Heart left ventricle (tissue), 16 donors: Measurements from ENCODE around the gene TOR3A. TPM values are rescaled to one million over a fixed set of nuclear protein-coding genes. Genes with fewer than 3 reads are reported as not detected.

ENCODE experiments used
- ATAC-seq, 4 donors: fragments of 200-7000 bp; cut with Tn5 transposase; one replicate each; pipeline ENCODE4 v1.9.1; 2020 to 2022; ENCODE audit warnings: moderate library complexity in 4 of 4, mild to moderate bottlenecking in 3 of 4, moderate number of reproducible peaks in 1 of 4
- DNase-seq, 5 donors: peaks; one replicate each; pipeline ENCODE4 v3.0.0-alpha.2; 2020
- H3K27ac ChIP-seq, 12 donors: fragments of 200-600 bp; sonication (generic) in 4 of 12; one replicate each; pipeline versions ENCODE4 v1.5.0 to v1.8.0; 2016 to 2022; ENCODE audit warnings: mild to moderate bottlenecking in 2 of 12
- H3K27me3 ChIP-seq, 9 donors: fragments of 200-600 bp; sonication (generic) in 2 of 9; one replicate each; pipeline versions ENCODE4 v1.5.1 to v1.8.0; 2016 to 2022; ENCODE audit warnings: mild to moderate bottlenecking in 3 of 9
- H3K36me3 ChIP-seq, 9 donors: fragments of 200-600 bp; sonication (generic) in 2 of 9; one replicate each; pipeline versions ENCODE4 v1.5.0 to v1.8.0; 2018 to 2022; ENCODE audit warnings: mild to moderate bottlenecking in 2 of 9
- H3K4me1 ChIP-seq, 12 donors: fragments of 200-600 bp; sonication (generic) in 4 of 12; one replicate each; pipeline versions ENCODE4 v1.5.0 to v1.8.0; 2016 to 2022; ENCODE audit warnings: mild to moderate bottlenecking in 3 of 12
- H3K4me3 ChIP-seq, 12 donors: fragments of 200-600 bp; sonication (generic) in 4 of 12; one replicate each; pipeline versions ENCODE4 v1.5.0 to v1.8.0; 2017 to 2022; ENCODE audit warnings: mild to moderate bottlenecking in 9 of 12, moderate library complexity in 4 of 12
- H3K9me3 ChIP-seq, 12 donors: fragments of 200-600 bp; sonication (generic) in 4 of 12; one replicate each; pipeline versions ENCODE4 v1.5.0 to v1.8.0; 2016 to 2022; ENCODE audit warnings: mild to moderate bottlenecking in 1 of 12
- CTCF ChIP-seq, 12 donors: fragments of 200-600 bp; sonication (generic) in 4 of 12; IDR thresholded peaks; one replicate each; pipeline versions ENCODE4 v1.5.0 to v1.8.0; 2018 to 2022; ENCODE audit warnings: antibody characterized with exemption in 12 of 12, mild to moderate bottlenecking in 5 of 12
- POLR2A ChIP-seq, 2 donors: fragments of 450-650 bp; IDR thresholded peaks; one replicate each; pipeline ENCODE4 v1.6.1; 2017; ENCODE audit warnings: antibody characterized with exemption in 2 of 2, mild to moderate bottlenecking in 2 of 2, moderate library complexity in 2 of 2
- WGBS, 4 donors: extraction: QIAGEN DNeasy Blood & Tissue Kit in 2 of 4; methylation state at CpG; one replicate each; pipeline versions ENCODE4 v1.1.5 to v1.1.7; 2013 to 2018; 5-methylcytosine and 5-hydroxymethylcytosine counted together
- intact Hi-C, 10 donors: fragments of 100-400 bp; cut with DNase I; formaldehyde crosslinking; loops; one replicate each; pipeline versions ENCODE4 v1.11.1 to v1.14.2; 2022
- polyA plus RNA-seq, 2 donors: library from polyadenylated mRNA; stranded (reverse); fragments of 200-250 nt; gene quantifications; one replicate each; pipeline ENCODE4 v1.2.3, GENCODE V29; 2013
- total RNA-seq, 9 donors: library from RNA; depleted of rRNA in 2 of 9; stranded (reverse); fragments of >200 nt in 2 of 9; fragmentation: NEBNext Ultra II Directional in 3 of 9; extraction: Animal tissue kit (Norgen Biotek cat#: 25700) in 3 of 9; gene quantifications; one replicate each; pipeline versions ENCODE4 v1.1.0 to v1.2.4, GENCODE V29; 2016 to 2023
- donor health status: ischemic (EF 13 %, LVEDD 7.1; RV severe dilation, severe dysfunction).
- donor health status: healthy with polysubstance abuse.
- donor health status: DM: no; HTN: yes; CAD: no.
- donor health status: DM: no; HTN: no; CAD: no.
- donor health status: ischemic (EF 25% LVEDD 6.9; RV normal size, moderate dysfunction).
- donor health status: ischemic (EF 25% LVEDD 5.7; RV mildly dilated, moderate dysfunction).
- donor health status: healthy.
- donor health status: DM: yes; HTN: yes; CAD: no.
- donor health status: ischemic (EF 35%, LVEDD 5.7; RV mildly dilated, moderate dysfunction).
- donor health status: nonischemic (EF 11% LVEDD 7.7; RV severe dilation, severe dysfunction).
- donor health status: DM: yes; HTN: yes; CAD: no.
- donor health status: PGD.
- donor health status: ischemic (EF 29% LVEDD 5.4; RV normal size, mild dysfunction).
- donor health status: nonischemic (EF 23%, LVEDD 6.1; RV moderate dilation, normal function).

Gene TOR3A
- total and polyA plus RNA-seq, 11 donors = 3.8 to 22.4 (median 9.9) TPM

- H3K27ac ChIP-seq = no peak overlapping the region
Observed at GRCh38 chr1:179092896-179093461, 11.1 kb downstream of the TOR3A start.

GRCh38 chr1:179094818-179095217 lies 12.9 kb downstream of the TOR3A start:
- no peaks in the 10 kb centered on the region for H3K27me3 ChIP-seq
- DNase-seq = no peak
- peaks cover 0 to 75% (median 53%) of the 10 kb centered on the region in 9 donors for H3K36me3 ChIP-seq
- H3K4me3 ChIP-seq = no peak overlapping the region
- H3K9me3 ChIP-seq = no peaks in the 10 kb centered on the region
- no peak for ATAC-seq
- peaks cover 0 to 39% (median 21%) of the 10 kb centered on the region in 12 donors for H3K4me1 ChIP-seq
- no peak for TF ChIP-seq CTCF (IDR thresholded peaks at IDR 0.05)
- intact Hi-C loops = loop anchor here in 1 of 10 donors (10.0 kb wide), 1 partner anchor 200 kb away; the partner anchor contains the start of gene SOAT1
- peak overlapping the region in 2 of 12 donors; percentile 0 to 21 for H3K27ac ChIP-seq
- WGBS, 4 donors = 56 to 77% (median 63%) methylated on average over 4 to 5 of the region's 5 CpGs

More at GRCh38 chr1:179092896-179093461, 11.1 kb downstream of the TOR3A start:
- no peak for TF ChIP-seq CTCF (IDR thresholded peaks at IDR 0.05)
- TF ChIP-seq POLR2A (IDR thresholded peaks at IDR 0.05) = no peak
- no peaks in the 10 kb centered on the region for H3K9me3 ChIP-seq
- DNase-seq (no peak), ATAC-seq (no peak)
- intact Hi-C loops = loop anchor here in 1 of 10 donors (10.0 kb wide), 1 partner anchor 202 kb away; the partner anchor contains the start of gene SOAT1
- H3K4me3 ChIP-seq = no peak overlapping the region
- H3K4me1 ChIP-seq = peaks cover 0 to 42% (median 23%) of the 10 kb centered on the region in 12 donors
- no peaks in the 10 kb centered on the region for H3K27me3 ChIP-seq
- peaks cover 0 to 86% (median 61%) of the 10 kb centered on the region in 9 donors for H3K36me3 ChIP-seq
- WGBS, 4 donors = 88 to 96% (median 95%) methylated on average over 9 of the region's 9 CpGs

GRCh38 chr1:179095377-179095776 lies 13.5 kb downstream of the TOR3A start:
- no peak overlapping the region for H3K4me3 ChIP-seq
- peaks cover 0 to 80% (median 53%) of the 10 kb centered on the region in 9 donors for H3K36me3 ChIP-seq
- no peak for TF ChIP-seq CTCF (IDR thresholded peaks at IDR 0.05)
- no peak for TF ChIP-seq POLR2A (IDR thresholded peaks at IDR 0.05)
- no peak for ATAC-seq
- H3K27ac ChIP-seq = peak overlapping the region in 3 of 12 donors; percentile 0 to 34 (median 21)
- intact Hi-C loops = loop anchor here in 1 of 10 donors (10.0 kb wide), 1 partner anchor 199 kb away; the partner anchor contains the start of gene SOAT1
- H3K27me3 ChIP-seq = no peaks in the 10 kb centered on the region
- WGBS, 4 donors = 81 to 87% (median 82%) methylated on average over 4 of the region's 4 CpGs
- no peaks in the 10 kb centered on the region for H3K9me3 ChIP-seq
- no peak for DNase-seq
- peaks cover 0 to 34% (median 18%) of the 10 kb centered on the region in 12 donors for H3K4me1 ChIP-seq

- Histone ChIP-seq H3K4me3 (no peak overlapping the region), H3K36me3 (peaks cover 0 to 84% (median 53%) of the 10 kb centered on the region in 9 donors), H3K9me3 (no peaks in the 10 kb centered on the region), H3K27ac (peak overlapping the region in 2 of 12 donors; percentile 30 to 34), H3K27me3 (no peaks in the 10 kb centered on the region), H3K4me1 (peaks cover 0 to 30% (median 15%) of the 10 kb centered on the region in 12 donors)
- 58 to 64% (median 61%) methylated on average over 3 of the region's 3 CpGs for WGBS, 4 donors
- DNase-seq = no peak
- no peak for TF ChIP-seq CTCF (IDR thresholded peaks at IDR 0.05)
- TF ChIP-seq POLR2A (IDR thresholded peaks at IDR 0.05) = no peak
- intact Hi-C loops = loop anchor here in 1 of 10 donors (10.0 kb wide), 1 partner anchor 199 kb away; the partner anchor contains the start of gene SOAT1
- ATAC-seq = peak in 3 of 4 donors; percentile 45 to 77 (median 64)
Observed at GRCh38 chr1:179095924-179096323, 14.1 kb downstream of the TOR3A start.
